Lower leg skin (tissue), 4 donors: Measurements from ENCODE around the gene SRSF1. TPM values are rescaled to one million over a fixed set of nuclear protein-coding genes. Genes with fewer than 3 reads are reported as not detected.

Source experiments
- DNase-seq, 2 donors: peaks; one replicate each; pipeline ENCODE4 v3.0.0-alpha.2; 2019; ENCODE audit warnings: low spot score in 2 of 2
- H3K4me3 ChIP-seq: fragments of 200-600 bp; sonication (generic); 2 replicates; pipeline ENCODE4 v1.5.1; 2017; ENCODE audit warnings: mild to moderate bottlenecking, low read depth; ENCODE audit not compliant: poor library complexity, severe bottlenecking
- CTCF ChIP-seq, 3 donors: fragments of 450-650 bp; IDR thresholded peaks; one replicate each; pipeline ENCODE4 v1.5.1; 2016; ENCODE audit warnings: antibody characterized with exemption in 3 of 3, mild to moderate bottlenecking in 3 of 3, moderate library complexity in 2 of 3
- POLR2A ChIP-seq, 2 donors: fragments of 450-650 bp; IDR thresholded peaks; one replicate each; pipeline ENCODE4 v1.6.1; 2016 to 2017; ENCODE audit warnings: antibody characterized with exemption in 2 of 2, mild to moderate bottlenecking in 1 of 2, moderate library complexity in 1 of 2
- WGBS, 2 donors: methylation state at CpG; one replicate each; pipeline ENCODE4 v1.1.5; 2018; 5-methylcytosine and 5-hydroxymethylcytosine counted together
- intact Hi-C: fragments of 100-400 bp; cut with DNase I; formaldehyde crosslinking; loops from one replicate; pipeline ENCODE4 v1.15.0; 2023; ENCODE audit warnings: low total_unique reads
- total RNA-seq, 4 donors: library from RNA; depleted of rRNA; stranded (reverse); fragments of >200 nt; gene quantifications; one replicate each; pipeline ENCODE4 v1.1.0, GENCODE V29; 2016

The SRSF1 gene
- total RNA-seq, 4 donors from 2014 or later: 82.3 to 128 (median 104) TPM

- TF ChIP-seq CTCF (IDR thresholded peaks at IDR 0.05) (no peak), POLR2A (IDR thresholded peaks at IDR 0.05) (no peak)
- 65 to 71% methylated on average over 13 of the region's 13 CpGs for WGBS, 2 donors
- intact Hi-C loops: no loop called here
- no peak for DNase-seq
- H3K4me3 ChIP-seq: no peak overlapping the region
Measured at GRCh38 chr17:57956291-57957119, 50.5 kb downstream of the SRSF1 start.

- TF ChIP-seq CTCF (IDR thresholded peaks at IDR 0.05): no peak
- no peak for TF ChIP-seq POLR2A (IDR thresholded peaks at IDR 0.05)
- DNase-seq: peak in 1 of 2 donors; percentile 94
- 2% methylated on average over 20 to 66 of the region's 79 CpGs for WGBS, 2 donors
- H3K4me3 ChIP-seq: peak within 1 kb of the TSS; percentile 74
- intact Hi-C loops: no loop called here
Measured at GRCh38 chr17:57955183-57955931, 51.7 kb downstream of the SRSF1 start, which contains the start of gene CUEDC1. Gene CUEDC1, minus strand, starts transcription at chr17:57955412. Its CDS starts 69,848 bp downstream, at chr17:57885564.

DNA sequence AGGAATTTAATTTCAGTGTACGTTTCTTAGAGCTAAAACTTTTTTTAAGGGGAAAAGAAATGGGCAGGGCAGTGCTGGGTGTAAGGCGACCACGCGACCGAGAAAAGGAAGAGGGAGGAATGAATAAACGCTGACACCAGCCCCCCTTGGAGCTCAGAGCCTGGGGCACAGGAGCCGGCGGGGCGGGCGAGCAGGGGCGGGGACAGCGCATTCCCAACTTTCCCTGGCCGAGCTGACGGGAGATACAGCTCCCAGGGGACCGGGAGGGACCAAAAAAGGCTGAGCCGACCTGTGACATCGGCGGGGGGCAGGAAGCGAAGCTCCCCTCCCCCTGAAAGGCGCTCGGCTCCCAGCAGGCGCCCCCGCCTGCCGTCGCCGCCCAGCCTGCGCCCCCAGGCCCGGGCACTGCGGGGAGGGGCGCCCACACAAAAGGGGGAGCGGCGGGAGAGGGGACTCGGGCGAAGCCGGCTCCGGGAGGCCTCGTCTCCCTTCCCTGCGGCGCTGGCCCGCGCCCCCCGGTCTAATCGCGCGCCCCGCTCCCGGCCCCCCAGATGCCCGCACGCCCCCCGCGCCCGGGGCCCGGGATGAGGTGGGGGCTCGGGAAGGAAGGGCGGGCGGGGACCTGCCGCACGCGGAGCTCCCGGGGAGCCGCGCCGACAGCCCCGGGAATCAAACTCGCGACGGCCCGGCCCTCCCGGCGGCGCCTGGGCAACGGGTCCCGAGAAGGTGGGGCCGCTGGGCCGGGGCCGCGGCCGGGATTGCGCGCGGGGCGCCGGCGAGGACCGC lies 52.5 kb downstream of the SRSF1 start:
- DNase-seq: peak; percentile 70 to 96
- intact Hi-C loops: no loop called here
- TF ChIP-seq POLR2A (IDR thresholded peaks at IDR 0.05): no peak
- no peak for TF ChIP-seq CTCF (IDR thresholded peaks at IDR 0.05)
- peak overlapping the region; percentile 74 for H3K4me3 ChIP-seq
- WGBS, 2 donors: 2% methylated on average over 28 to 57 of the region's 85 CpGs

DNA sequence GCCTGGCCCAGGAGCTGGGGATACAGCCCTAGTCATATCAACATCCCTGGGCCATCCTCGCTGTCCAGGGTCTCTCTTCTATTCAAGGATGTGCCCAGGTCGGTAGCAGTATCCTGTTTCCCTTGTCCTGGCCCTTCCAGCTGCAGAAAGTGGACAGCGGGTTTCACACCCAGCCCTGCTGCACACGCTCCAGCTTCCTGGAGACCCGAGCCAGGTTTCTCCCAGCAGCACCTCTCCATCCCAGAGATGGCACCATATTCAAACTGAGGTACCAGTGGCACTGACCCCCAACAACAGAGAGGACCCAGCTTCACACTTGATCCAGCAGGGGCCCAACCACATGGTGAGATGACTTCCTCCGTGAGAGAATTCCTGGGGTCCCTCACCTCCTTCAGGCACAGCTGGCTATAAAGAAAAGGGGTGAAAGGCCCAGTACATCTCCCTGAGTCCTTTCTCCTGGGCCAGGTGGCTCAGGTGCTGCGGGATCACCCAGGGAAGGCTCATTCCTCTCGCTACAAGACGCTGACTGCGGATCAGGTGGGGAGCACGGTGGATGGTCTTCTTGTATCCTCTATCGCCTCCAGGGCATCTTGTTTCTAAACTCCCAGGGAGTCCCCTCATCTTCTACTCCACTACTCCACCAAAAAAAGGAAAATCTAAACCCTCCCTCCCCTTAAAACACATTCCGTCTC lies 53.2 kb downstream of the SRSF1 start:
- H3K4me3 ChIP-seq: peak overlapping the region; percentile 74
- TF ChIP-seq CTCF (IDR thresholded peaks at IDR 0.05) (no peak), POLR2A (IDR thresholded peaks at IDR 0.05) (no peak)
- DNase-seq: no peak
- intact Hi-C loops: no loop called here
- WGBS, 2 donors: 73 to 75% methylated on average over 13 of the region's 13 CpGs

Other genes with a start within 250 kb of the SRSF1 start
- gene MRPS23, start 157.2 kb downstream of the SRSF1 start, total RNA-seq: 10 to 100 TPM; 12.2 to 17.8 (median 15.0) TPM
- gene CUEDC1, start 51.8 kb downstream of the SRSF1 start, total RNA-seq: 10 to 100 TPM in 3 of 4 donors, 1 to 10 TPM in 1; 7.5 to 14.3 (median 12.7) TPM
- 10 to 100 TPM; 30.3 to 56.1 (median 46.6) TPM for gene VEZF1, start 19.0 kb downstream of the SRSF1 start, total RNA-seq
- gene DYNLL2, start 76.2 kb upstream of the SRSF1 start, total RNA-seq: 10 to 100 TPM in 3 of 4 donors, 1 to 10 TPM in 1; 9.7 to 14.3 (median 10.9) TPM
- under 1 TPM in 1 of 4 donors, not detected in 3; 0.17 TPM for gene OR4D1, start 141.1 kb upstream of the SRSF1 start, total RNA-seq
- not detected for gene OR4D2, start 159.7 kb upstream of the SRSF1 start, total RNA-seq
- gene EPX, start 185.5 kb upstream of the SRSF1 start, total RNA-seq: not detected
- gene MKS1, start 212.0 kb upstream of the SRSF1 start, total RNA-seq: 10 to 100 TPM; 10.8 to 17.3 (median 14.7) TPM
- gene LPO, start 231.3 kb upstream of the SRSF1 start, total RNA-seq: under 1 TPM in 2 of 4 donors, not detected in 2; 0.06 to 0.59 TPM